Large intestine (tissue), 12 donors: ENCODE measurements around the gene DCP2. TPM values are rescaled to one million over a fixed set of nuclear protein-coding genes. Genes with fewer than 3 reads are reported as not detected.

ENCODE experiments used
- DNase-seq, 2 donors: peaks; one replicate each; pipeline versions ENCODE4 v3.0.0 to v3.0.0-alpha.2; 2013
- H3K27ac ChIP-seq: one replicate; pipeline ENCODE4 v1.5.1; 2013; ENCODE audit warnings: low read length
- H3K27me3 ChIP-seq: 2 replicates; pipeline ENCODE4 v1.6.1; 2013; ENCODE audit warnings: low read length; ENCODE audit not compliant: control insufficient read depth, insufficient read depth
- H3K36me3 ChIP-seq: 2 replicates; pipeline ENCODE4 v1.6.1; 2013; ENCODE audit warnings: low read length; ENCODE audit not compliant: control insufficient read depth, insufficient read depth
- H3K4me1 ChIP-seq: one replicate; pipeline ENCODE4 v1.6.1; 2013; ENCODE audit warnings: low read length; ENCODE audit not compliant: control insufficient read depth, insufficient read depth
- H3K4me3 ChIP-seq: one replicate; pipeline ENCODE4 v1.5.1; 2013; ENCODE audit warnings: low read length
- H3K9me3 ChIP-seq: one replicate; pipeline ENCODE4 v1.6.1; 2013; ENCODE audit warnings: mild to moderate bottlenecking, low read depth, low read length, moderate library complexity; ENCODE audit not compliant: control insufficient read depth
- WGBS: methylation state at CpG from one replicate; pipeline ENCODE4 v1.1.5; 2013; ENCODE audit warnings: low lambda C conversion rate; ENCODE audit not compliant: insufficient coverage; 5-methylcytosine and 5-hydroxymethylcytosine counted together
- long read RNA-seq, 11 donors: transcript quantifications; one replicate each; lab custom pipeline, GENCODE V29; 2026
- polyA plus RNA-seq: library from polyadenylated mRNA; unstranded; fragments of 120-200 nt; gene quantifications from one replicate; pipeline ENCODE4 v1.2.1, GENCODE V29; 2013

The DCP2 gene
- polyA plus RNA-seq: 19.2 TPM
- long read RNA-seq, donor 1, partial matches to known transcripts: 0 of 1 reads
- long read RNA-seq, donor 1, other reads (novel, unspliced or antisense): 0 of 1 reads
- long read RNA-seq, donor 2: 0 reads
- long read RNA-seq, donor 3, full-length matches to known transcripts: 2 of 2 reads
- long read RNA-seq, donor 3, partial matches to known transcripts: 0 of 2 reads
- long read RNA-seq, donor 3, other reads (novel, unspliced or antisense): 0 of 2 reads
- long read RNA-seq, donor 4: 0 reads
- long read RNA-seq, donor 5, full-length matches to known transcripts: 6 of 6 reads
- long read RNA-seq, donor 5, partial matches to known transcripts: 0 of 6 reads
- long read RNA-seq, donor 5, other reads (novel, unspliced or antisense): 0 of 6 reads
- long read RNA-seq, donor 6, full-length matches to known transcripts: 3 of 3 reads
- long read RNA-seq, donor 6, partial matches to known transcripts: 0 of 3 reads
- long read RNA-seq, donor 6, other reads (novel, unspliced or antisense): 0 of 3 reads
- long read RNA-seq, donor 7, partial matches to known transcripts: 0 of 1 reads
- long read RNA-seq, donor 7, other reads (novel, unspliced or antisense): 0 of 1 reads
- long read RNA-seq, donor 8, partial matches to known transcripts: 0 of 1 reads
- long read RNA-seq, donor 8, other reads (novel, unspliced or antisense): 0 of 1 reads
- long read RNA-seq, donor 9, full-length matches to known transcripts: 3 of 3 reads
- long read RNA-seq, donor 9, partial matches to known transcripts: 0 of 3 reads
- long read RNA-seq, donor 9, other reads (novel, unspliced or antisense): 0 of 3 reads
- long read RNA-seq, donor 10, full-length matches to known transcripts: 7 of 7 reads
- long read RNA-seq, donor 10, partial matches to known transcripts: 0 of 7 reads
- long read RNA-seq, donor 10, other reads (novel, unspliced or antisense): 0 of 7 reads
- long read RNA-seq, donor 11, full-length matches to known transcripts: 2 of 2 reads
- long read RNA-seq, donor 11, partial matches to known transcripts: 0 of 2 reads
- long read RNA-seq, donor 11, other reads (novel, unspliced or antisense): 0 of 2 reads

- Histone ChIP-seq H3K36me3 (peaks cover 2% of the 10 kb centered on the region), H3K4me3 (peak within 1 kb of the TSS; percentile 89), H3K9me3 (no peaks in the 10 kb centered on the region), H3K27me3 (no peaks in the 10 kb centered on the region), H3K4me1 (no peaks in the 10 kb centered on the region), H3K27ac (peak within 1 kb of the TSS; percentile 85)
- peak; percentile 99 for DNase-seq
- no CpG with 5 or more reads among the region's 75 CpGs for WGBS
Measured at GRCh38 chr5:112976432-112977309, at the start of gene DCP2. Gene DCP2 (plus strand): TSS chr5:112976798. CDS start chr5:112976934, 136 bp downstream.

- Histone ChIP-seq H3K27me3 (no peaks in the 10 kb centered on the region), H3K4me3 (no peak overlapping the region), H3K27ac (no peak overlapping the region), H3K9me3 (no peaks in the 10 kb centered on the region), H3K36me3 (no peaks in the 10 kb centered on the region), H3K4me1 (no peaks in the 10 kb centered on the region)
- WGBS: 86% methylated on average over 1 of the region's 4 CpGs
- DNase-seq: no peak
Measured at GRCh38 chr5:112929336-112930081, 47.1 kb upstream of the DCP2 start.

GRCh38 chr5:112930082-112930344 is 46.6 kb upstream of the DCP2 start:
- no peaks in the 10 kb centered on the region for H3K27me3 ChIP-seq
- no peak overlapping the region for H3K4me3 ChIP-seq
- no peaks in the 10 kb centered on the region for H3K4me1 ChIP-seq
- H3K36me3 ChIP-seq: no peaks in the 10 kb centered on the region
- H3K27ac ChIP-seq: no peak overlapping the region
- H3K9me3 ChIP-seq: no peaks in the 10 kb centered on the region
- no peak for DNase-seq
- WGBS: no CpG with 5 or more reads among the region's 1 CpG

GRCh38 chr5:112931473-112931872 is 45.1 kb upstream of the DCP2 start:
- no peaks in the 10 kb centered on the region for H3K27me3 ChIP-seq
- no peak overlapping the region for H3K27ac ChIP-seq
- no peaks in the 10 kb centered on the region for H3K9me3 ChIP-seq
- H3K4me1 ChIP-seq: no peaks in the 10 kb centered on the region
- no peak for DNase-seq
- H3K4me3 ChIP-seq: no peak overlapping the region
- H3K36me3 ChIP-seq: no peaks in the 10 kb centered on the region
- WGBS: no CpG with 5 or more reads among the region's 2 CpGs

- Histone ChIP-seq H3K36me3 (no peaks in the 10 kb centered on the region), H3K9me3 (no peaks in the 10 kb centered on the region), H3K27me3 (no peaks in the 10 kb centered on the region), H3K4me1 (no peaks in the 10 kb centered on the region), H3K4me3 (no peak overlapping the region), H3K27ac (no peak overlapping the region)
- DNase-seq: no peak
- 100% methylated on average over 1 of the region's 1 CpG for WGBS
Measured at GRCh38 chr5:112933105-112933504, 43.5 kb upstream of the DCP2 start.

GRCh38 chr5:112933651-112934365 is 42.8 kb upstream of the DCP2 start:
- DNase-seq: no peak
- WGBS: no CpG with 5 or more reads among the region's 1 CpG
- no peak overlapping the region for H3K27ac ChIP-seq
- no peaks in the 10 kb centered on the region for H3K27me3 ChIP-seq
- no peaks in the 10 kb centered on the region for H3K36me3 ChIP-seq
- no peaks in the 10 kb centered on the region for H3K4me1 ChIP-seq
- H3K4me3 ChIP-seq: no peak overlapping the region
- H3K9me3 ChIP-seq: no peaks in the 10 kb centered on the region

- Histone ChIP-seq H3K4me3 (no peak overlapping the region), H3K9me3 (no peaks in the 10 kb centered on the region), H3K27ac (no peak overlapping the region), H3K27me3 (no peaks in the 10 kb centered on the region), H3K4me1 (no peaks in the 10 kb centered on the region), H3K36me3 (no peaks in the 10 kb centered on the region)
- DNase-seq: no peak
Measured at GRCh38 chr5:112934366-112934663, 42.3 kb upstream of the DCP2 start.

- no peak overlapping the region for H3K27ac ChIP-seq
- H3K9me3 ChIP-seq: no peaks in the 10 kb centered on the region
- no peak for DNase-seq
- H3K27me3 ChIP-seq: no peaks in the 10 kb centered on the region
- H3K4me3 ChIP-seq: no peak overlapping the region
- no peaks in the 10 kb centered on the region for H3K36me3 ChIP-seq
- no CpG with 5 or more reads among the region's 5 CpGs for WGBS
- H3K4me1 ChIP-seq: no peaks in the 10 kb centered on the region
Measured at GRCh38 chr5:112935675-112936074, 40.9 kb upstream of the DCP2 start.

- H3K27ac ChIP-seq: no peak overlapping the region
- H3K4me1 ChIP-seq: no peaks in the 10 kb centered on the region
- H3K4me3 ChIP-seq: no peak overlapping the region
- H3K9me3 ChIP-seq: no peaks in the 10 kb centered on the region
- no peak for DNase-seq
- no peaks in the 10 kb centered on the region for H3K36me3 ChIP-seq
- WGBS: no CpG with 5 or more reads among the region's 8 CpGs
- no peaks in the 10 kb centered on the region for H3K27me3 ChIP-seq
Measured at GRCh38 chr5:112938286-112938685, 38.3 kb upstream of the DCP2 start.
